ENCODE data around the gene ACTN4.

The ACTN4 gene

DNA sequence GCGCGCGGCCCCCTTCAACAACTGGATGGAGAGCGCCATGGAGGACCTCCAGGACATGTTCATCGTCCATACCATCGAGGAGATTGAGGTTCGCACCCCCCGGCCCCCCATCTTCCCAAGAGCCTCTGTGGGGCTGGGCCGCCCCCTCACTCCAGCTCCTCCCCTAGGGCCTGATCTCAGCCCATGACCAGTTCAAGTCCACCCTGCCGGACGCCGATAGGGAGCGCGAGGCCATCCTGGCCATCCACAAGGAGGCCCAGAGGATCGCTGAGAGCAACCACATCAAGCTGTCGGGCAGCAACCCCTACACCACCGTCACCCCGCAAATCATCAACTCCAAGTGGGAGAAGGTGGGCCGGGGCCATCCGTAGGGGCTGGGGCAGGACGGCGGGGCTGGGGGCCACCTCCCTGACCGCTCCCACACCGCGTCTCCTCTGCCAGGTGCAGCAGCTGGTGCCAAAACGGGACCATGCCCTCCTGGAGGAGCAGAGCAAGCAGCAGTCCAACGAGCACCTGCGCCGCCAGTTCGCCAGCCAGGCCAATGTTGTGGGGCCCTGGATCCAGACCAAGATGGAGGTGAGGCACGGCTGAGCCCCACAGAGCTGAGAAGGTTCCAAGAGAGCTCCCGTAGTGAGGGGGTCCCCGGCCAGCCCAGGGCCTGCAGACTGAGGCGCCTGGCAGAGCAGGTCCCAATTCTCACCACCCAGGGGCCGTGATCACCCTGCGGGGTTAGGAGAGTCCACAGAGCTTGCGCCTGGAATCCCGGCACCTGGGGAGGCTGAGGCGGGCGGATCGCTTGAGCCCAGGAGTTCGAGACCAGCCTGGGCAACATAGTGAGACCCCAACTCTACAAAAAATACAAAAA, 76.8 kb downstream of the ACTN4 start:
- no peak for DNase-seq (ENCODE audit: low read depth)

DNA sequence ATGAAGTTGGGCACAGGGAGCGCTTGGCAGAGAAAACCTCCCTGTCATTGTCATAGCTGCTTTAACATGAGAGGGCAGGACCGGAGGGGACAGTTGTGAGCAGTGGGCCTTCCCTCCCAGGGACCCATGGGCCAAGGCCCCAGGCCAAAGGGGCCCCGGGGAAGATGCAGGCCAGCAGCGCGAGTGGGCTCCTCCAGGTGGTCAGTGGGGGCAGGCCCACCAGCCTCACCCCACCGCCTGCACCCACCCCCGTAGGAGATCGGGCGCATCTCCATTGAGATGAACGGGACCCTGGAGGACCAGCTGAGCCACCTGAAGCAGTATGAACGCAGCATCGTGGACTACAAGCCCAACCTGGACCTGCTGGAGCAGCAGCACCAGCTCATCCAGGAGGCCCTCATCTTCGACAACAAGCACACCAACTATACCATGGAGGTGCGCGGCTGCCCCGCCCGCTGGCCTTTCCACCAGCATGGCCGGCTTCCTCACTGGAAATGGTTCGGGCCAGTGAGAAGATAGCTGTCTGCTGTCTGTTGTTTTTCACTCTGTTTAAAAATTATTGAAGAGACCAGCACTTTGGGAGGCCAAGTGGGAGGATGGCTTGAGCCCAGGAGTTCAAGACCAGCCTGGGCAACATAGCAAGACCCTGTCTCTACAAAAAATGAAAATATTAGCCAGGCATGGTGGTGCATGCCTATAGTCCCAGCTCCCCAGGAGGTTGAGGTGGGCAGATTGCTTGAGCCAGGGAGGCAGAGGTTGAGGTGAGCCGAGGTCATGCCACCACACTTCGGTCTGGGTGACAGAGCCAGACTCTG, 78.2 kb downstream of the ACTN4 start:
- DNase-seq (ENCODE audit: low read depth): no peak

- no peak for DNase-seq (ENCODE audit: low read depth)
Measured at GRCh38 chr19:38726284-38726673, 78.8 kb downstream of the ACTN4 start.

DNA sequence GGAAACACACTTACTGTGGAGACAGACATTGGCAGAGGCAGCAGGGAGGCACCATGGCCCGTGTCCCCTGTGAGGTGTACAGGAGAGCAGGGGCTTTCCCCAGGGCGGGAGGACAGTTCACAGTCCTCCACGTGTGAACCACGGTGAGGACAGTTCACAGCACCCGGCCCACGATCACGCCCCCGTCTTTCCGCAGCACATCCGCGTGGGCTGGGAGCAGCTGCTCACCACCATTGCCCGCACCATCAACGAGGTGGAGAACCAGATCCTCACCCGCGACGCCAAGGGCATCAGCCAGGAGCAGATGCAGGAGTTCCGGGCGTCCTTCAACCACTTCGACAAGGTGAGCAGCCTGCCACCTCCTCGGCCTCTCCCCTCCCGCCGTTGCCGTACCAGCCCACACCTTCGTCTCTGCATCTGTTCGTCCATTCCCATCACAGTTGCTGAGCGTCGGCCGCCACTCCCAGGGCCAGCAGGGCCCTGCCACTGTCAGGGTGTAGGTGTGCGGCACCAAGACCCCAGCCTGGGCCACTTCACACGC, 79.4 kb downstream of the ACTN4 start:
- DNase-seq (ENCODE audit: low read depth): no peak

- DNase-seq (ENCODE audit: low read depth): no peak
Measured at GRCh38 chr19:38727306-38727867, 79.9 kb downstream of the ACTN4 start.

DNA sequence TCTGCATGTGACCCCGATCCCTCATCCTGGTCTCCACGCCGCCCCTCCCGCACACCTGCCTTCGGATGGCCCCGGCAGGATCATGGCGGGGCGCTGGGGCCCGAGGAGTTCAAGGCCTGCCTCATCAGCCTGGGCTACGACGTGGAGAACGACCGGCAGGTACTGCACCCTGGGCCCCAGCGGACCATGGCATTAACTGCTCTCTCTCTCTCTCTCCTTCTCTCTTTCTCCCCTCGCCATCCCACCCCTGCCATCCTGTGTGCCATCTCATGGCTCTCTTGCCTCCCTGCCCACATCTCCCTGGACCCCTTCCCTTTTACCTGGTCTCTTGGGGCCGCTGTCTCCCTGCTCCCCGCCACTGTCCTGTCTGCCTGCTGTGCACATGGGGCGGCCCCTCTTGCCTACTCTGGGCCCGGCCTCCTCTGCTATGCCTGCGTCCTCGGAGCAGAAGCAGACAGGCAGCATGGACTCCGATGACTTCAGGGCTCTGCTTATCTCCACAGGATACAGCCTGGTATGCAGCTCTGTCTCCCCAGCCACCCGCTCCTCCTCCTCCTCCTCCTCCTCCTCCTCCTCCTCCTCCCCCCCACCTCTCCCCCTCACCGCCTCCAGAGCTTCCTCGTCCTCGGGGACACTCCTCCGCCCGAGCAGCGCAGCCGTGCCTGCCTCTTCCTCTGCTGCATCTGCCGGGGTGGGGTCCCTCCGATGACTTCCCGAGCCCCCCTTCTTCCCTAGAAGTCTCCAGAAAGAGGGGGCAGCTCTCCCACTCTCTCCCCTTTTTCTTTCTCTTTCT, 80.6 kb downstream of the ACTN4 start:
- DNase-seq (ENCODE audit: low read depth): no peak

DNA sequence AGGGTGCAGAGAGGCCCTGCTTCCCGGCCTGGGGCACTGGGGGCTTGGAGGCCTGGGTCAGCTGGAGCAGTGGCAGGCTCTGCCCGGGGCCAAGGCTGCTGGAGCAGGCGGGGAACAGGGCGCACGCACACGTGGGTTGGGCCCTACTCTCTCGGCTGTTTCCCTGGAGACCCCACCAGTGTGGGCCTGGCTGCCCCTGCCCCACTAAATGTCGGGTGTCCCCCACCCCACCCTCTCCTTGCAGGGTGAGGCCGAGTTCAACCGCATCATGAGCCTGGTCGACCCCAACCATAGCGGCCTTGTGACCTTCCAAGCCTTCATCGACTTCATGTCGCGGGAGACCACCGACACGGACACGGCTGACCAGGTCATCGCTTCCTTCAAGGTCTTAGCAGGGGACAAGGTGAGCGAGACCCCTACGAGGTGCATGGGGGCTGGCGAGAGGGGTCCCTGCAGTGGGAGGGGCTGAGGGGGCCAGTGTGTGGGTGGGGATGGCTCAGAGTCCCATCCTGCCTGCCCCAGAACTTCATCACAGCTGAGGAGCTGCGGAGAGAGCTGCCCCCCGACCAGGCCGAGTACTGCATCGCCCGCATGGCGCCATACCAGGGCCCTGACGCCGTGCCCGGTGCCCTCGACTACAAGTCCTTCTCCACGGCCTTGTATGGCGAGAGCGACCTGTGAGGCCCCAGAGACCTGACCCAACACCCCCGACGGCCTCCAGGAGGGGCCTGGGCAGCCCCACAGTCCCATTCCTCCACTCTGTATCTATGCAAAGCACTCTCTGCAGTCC, 81.5 kb downstream of the ACTN4 start:
- no peak for DNase-seq (ENCODE audit: low read depth)

- DNase-seq (ENCODE audit: low read depth): peak; percentile 65
Measured at GRCh38 chr19:38729653-38730469, 82.4 kb downstream of the ACTN4 start.

GRCh38 chr19:38730470-38730730, 83.0 kb downstream of the ACTN4 start:
- DNase-seq (ENCODE audit: low read depth): no peak

DNA sequence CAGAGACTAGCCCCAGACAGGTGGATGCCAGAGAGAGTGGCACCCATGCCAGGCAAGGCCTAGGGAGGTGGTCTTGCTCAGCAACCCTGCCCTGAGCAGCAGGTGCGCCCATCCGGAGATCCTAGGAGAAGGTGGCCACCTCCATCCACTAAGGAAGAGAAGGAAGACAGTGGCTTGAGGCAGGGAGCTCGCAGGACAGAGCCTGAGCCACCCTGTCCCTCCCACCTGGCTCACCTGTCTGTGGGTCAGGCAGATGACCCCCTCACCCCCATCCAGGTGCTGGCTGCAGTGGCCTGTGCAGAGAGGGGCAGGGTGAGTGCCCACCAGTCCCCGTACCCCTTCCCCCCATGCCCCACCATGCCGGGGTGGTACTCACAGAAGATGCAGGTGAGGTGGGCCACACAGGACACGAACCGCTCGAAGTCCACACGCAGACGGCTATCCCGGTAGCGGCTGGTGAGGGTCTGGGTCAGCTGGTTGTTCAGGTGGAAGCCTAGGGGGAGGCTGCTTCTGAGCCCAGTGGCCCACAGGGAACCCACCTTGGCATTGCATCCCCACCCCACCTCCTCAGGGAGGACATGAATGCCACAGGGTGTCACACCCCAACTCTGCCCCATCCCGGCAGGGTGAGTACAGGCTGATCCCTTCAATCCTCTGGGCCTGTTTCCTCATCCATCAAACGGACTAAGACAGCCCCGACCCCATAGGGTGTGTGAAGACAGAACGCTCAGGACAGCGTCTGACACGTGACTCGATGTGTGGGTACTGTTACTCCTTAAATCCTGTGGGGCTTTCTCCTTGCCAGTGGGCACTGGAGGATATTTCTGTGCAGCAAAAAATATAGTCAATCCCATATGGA, 83.5 kb downstream of the ACTN4 start:
- DNase-seq (ENCODE audit: low read depth): no peak

GRCh38 chr19:38731654-38732301, 84.3 kb downstream of the ACTN4 start:
- no peak for DNase-seq (ENCODE audit: low read depth)

- DNase-seq (ENCODE audit: low read depth): no peak
Measured at GRCh38 chr19:38733241-38733492, 85.7 kb downstream of the ACTN4 start.

- DNase-seq (ENCODE audit: low read depth): no peak
Measured at GRCh38 chr19:38733493-38734175, 86.2 kb downstream of the ACTN4 start.

- no peak for DNase-seq (ENCODE audit: low read depth)
Measured at GRCh38 chr19:38734176-38734425, 86.7 kb downstream of the ACTN4 start.

GRCh38 chr19:38734426-38735256, 87.2 kb downstream of the ACTN4 start:
- no peak for DNase-seq (ENCODE audit: low read depth)

DNA sequence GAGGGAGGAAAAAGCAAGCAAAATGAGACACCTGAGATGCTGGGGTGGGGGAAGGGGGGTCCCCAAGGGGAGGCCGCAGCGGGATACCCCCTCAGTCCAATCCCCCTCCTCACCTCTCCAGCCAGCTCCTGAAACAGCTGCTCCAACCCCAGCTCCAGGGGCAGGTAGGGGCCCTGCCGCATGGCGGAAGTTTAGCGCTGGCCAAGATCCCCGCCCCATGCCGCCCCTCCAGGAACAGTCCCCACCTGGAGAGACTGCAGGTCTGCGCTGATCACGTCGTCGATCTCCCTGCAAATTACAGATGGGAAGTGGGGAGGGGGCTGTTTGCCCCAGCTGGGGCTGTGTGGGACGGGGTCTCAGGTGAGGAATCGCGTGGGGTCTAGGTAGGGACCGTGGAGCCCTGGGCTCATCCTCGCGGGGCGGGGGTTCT, 87.8 kb downstream of the ACTN4 start:
- DNase-seq (ENCODE audit: low read depth): peak; percentile 21

DNA sequence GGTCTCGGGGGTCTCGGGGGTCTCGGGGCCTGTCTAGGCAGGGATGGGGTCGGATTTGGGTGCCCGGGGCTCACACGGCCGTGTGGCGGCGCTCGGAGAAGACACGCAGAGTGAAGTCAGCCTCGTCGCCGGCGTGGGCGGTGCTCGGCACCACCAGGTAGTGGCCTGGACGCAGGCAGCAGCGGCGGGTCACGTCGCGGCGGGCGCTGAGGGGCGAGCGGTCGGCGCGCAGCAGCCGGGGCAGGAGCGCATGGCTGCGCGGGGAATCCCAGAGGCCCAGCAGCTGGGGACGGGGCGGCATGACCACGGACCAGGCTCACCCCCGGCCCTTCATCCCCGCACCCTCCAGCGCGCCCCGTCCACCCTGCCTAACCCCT, 88.6 kb downstream of the ACTN4 start:
- peak; percentile 48 for DNase-seq (ENCODE audit: low read depth)
